ENCODE measurements around the gene ZGRF1. TPM values are rescaled to one million over a fixed set of nuclear protein-coding genes. Genes with fewer than 3 reads are reported as not detected.
A peak's percentile ranks its signal among the peaks of the same experiment; 100 is the strongest.
"Not testable (repeated sequence)": the region's sequence is repeated elsewhere in the genome, so short reads cannot be mapped to it uniquely, and the experiment has no call there.

The ZGRF1 gene
- total RNA-seq, 1 donor from 2014 or later = 4.2 TPM

GRCh38 chr4:112642526-112642925, 5.8 kb upstream of the ZGRF1 start:
- no peak for DNase-seq (ENCODE audit: low read depth in 2 of 2)

GRCh38 chr4:112637552-112637866, 800 bp upstream of the ZGRF1 start:
- DNase-seq (ENCODE audit: low read depth in 2 of 2) = no peak

DNA sequence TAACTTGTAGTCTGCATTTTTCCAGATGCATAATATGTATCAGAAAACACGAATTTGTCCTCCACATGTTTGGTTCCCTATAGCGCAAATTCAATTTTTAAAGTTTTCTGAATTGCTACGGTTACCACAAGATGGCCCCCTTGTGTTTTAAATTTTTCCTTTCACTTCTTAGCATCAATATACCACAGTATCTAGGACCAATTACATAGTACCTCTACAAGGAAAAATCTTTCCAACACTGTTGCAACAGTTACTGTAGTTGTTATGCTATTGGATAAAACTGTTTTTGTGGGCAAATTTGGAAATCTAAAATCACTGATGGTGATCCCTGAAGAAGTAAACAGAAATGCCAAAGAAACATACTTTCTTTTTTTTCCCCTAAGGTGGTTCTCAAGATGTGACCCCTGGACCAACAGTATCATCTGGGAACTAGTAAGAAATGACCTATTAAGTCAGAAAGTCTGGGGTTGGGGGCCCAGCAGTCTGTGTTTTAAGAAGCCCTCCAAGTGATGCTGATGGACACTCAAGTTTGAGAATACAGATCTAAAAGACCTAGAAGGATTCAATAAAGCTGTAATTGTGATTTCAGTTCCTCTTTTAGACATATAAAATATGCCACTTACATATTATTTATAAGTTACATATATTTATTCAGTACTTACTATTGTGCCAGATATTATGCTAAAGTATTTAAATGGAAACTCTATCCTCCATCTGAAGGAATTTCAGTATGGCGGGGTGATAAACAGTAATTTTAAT, 3.1 kb downstream of the ZGRF1 start:
- peak; percentile 34 to 54 for DNase-seq (ENCODE audit: low read depth in 2 of 2)

DNA sequence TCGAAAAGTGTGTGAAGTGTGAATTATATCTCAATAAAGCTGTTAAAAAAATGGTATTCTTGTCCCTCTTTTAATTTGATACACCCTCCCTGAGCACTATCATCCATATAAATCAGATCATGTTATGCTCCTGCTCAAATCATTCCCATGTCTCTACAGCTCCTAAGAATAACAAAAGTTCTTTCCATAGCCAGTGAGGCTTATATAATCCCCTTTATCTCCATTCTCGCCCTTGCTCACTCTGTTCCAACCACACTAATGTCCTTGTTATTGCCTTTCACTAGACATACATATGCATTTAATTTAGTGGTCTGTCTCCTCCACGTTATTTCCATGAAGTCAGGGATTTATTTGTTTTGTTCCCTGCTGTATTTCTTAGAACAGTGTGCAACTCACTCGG, 10.5 kb downstream of the ZGRF1 start:
- DNase-seq (ENCODE audit: low read depth in 2 of 2) = no peak

DNA sequence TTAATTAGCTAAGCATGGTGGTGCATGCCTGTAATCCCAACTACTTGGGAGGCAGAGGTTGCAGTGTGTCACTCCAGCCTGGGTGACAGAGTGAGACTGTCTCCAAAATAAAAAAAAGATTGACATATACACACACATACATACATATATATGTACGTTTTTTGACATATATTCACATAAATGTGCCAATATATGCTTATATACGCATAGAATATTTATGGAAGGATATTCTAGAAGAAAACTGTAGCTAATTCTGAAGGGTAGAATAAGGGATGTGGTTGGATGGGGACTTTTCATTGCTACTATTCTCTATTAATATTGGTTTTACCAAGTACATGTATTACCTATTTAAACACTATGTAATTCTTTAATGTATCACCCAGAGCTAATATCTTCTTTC, 19.7 kb downstream of the ZGRF1 start:
- DNase-seq (ENCODE audit: low read depth in 2 of 2) = no peak

- not testable (repeated sequence) for DNase-seq (ENCODE audit: low read depth in 2 of 2)
Observed at GRCh38 chr4:112612814-112613213, 23.9 kb downstream of the ZGRF1 start.

DNA sequence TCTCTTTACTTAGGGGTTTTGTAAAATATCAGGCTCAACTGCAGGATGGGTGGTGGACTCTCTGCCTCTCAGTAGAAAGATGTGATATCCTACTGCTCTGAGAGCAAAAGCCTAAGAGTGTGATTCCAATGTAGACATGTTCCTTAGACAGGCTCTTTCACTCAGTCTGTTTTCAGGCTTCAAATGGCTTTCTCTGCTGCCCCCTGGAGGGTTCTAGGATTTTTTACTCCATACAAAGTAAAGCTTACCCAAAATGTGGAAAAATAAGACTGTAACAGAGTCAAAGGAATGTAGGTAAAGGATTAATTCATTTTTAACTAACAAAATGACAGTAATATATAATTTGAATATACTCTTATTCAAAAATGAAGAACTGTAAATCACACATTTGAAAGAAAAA, 32.1 kb downstream of the ZGRF1 start:
- DNase-seq (ENCODE audit: low read depth in 2 of 2) = peak; percentile 60 to 64

- no peak for DNase-seq (ENCODE audit: low read depth in 2 of 2)
Observed at GRCh38 chr4:112594993-112595392, 41.7 kb downstream of the ZGRF1 start.

- DNase-seq (ENCODE audit: low read depth in 2 of 2) = no peak
Observed at GRCh38 chr4:112593438-112594133, 43.1 kb downstream of the ZGRF1 start.

GRCh38 chr4:112592717-112593116, 44.0 kb downstream of the ZGRF1 start:
- DNase-seq (ENCODE audit: low read depth in 2 of 2) = no peak

- no peak for DNase-seq (ENCODE audit: low read depth in 2 of 2)
Observed at GRCh38 chr4:112591593-112591992, 45.1 kb downstream of the ZGRF1 start.

DNA sequence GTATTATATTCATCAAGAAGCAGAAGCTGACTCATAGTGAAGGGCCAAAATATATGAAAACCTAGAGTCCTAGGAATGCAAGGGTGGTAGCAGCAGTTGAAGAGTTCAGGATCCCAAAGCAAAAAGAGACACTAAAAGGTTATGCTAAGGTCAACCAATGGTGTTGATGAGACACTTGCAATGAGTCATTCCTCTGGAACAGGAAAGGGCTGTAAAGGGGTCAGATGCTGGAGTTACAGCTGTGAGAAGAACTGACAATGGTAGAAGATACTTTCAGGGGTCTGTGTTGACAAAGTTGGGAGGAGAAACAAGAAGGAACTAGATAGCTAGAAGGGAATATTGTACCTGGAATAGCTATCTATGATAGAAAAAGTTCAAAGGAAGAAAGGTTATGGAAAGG, 47.5 kb downstream of the ZGRF1 start:
- peak; percentile 14 to 56 for DNase-seq (ENCODE audit: low read depth in 2 of 2)

- DNase-seq (ENCODE audit: low read depth in 2 of 2) = no peak
Observed at GRCh38 chr4:112585977-112586736, 50.6 kb downstream of the ZGRF1 start.

DNA sequence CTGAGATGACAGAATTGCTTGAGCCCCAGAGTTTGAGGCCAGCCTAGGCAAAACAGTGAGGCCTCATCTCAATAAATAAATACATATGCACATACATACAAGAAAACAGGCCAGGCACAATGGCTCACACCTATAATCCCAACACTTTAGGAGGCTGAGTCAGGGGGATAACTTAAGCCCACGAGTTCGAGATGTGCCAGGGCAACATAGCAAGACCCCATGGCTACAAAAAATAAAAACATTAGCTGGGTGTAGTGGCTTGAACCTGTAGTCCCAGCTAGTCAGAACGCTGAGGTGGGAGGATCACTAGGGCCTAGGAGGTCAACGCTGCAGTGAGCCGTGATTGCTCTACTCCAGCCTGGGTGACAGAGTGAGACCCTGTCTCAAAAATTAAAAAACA, 69.2 kb downstream of the ZGRF1 start:
- no peak for DNase-seq (ENCODE audit: low read depth in 2 of 2)

DNA sequence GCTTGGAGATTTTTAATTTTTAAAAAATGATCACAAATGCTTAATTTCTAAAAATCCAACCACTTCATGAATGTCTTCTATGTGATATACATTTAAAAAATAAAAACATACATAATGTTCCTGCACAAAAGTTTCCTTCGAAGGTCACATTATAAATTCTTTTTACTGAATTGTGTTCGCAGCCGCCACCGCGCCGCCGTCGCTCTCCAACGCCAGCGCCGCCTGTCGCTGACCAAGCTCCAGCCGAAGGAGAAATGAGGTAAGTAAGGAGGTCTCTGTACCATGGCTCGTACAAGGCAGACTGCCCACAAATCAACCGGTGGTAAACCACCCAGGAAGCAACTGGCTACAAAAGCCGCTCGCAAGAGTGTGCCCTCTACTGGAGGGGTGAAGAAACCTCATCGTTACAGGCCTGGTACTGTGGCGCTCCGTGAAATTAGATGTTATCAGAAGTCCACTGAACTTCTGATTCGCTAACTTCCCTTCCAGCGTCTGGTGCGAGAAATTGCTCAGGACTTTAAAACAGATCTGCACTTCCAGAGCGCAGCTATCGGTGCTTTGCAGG, 71.9 kb downstream of the ZGRF1 start:
- no peak for DNase-seq (ENCODE audit: low read depth in 2 of 2)

DNA sequence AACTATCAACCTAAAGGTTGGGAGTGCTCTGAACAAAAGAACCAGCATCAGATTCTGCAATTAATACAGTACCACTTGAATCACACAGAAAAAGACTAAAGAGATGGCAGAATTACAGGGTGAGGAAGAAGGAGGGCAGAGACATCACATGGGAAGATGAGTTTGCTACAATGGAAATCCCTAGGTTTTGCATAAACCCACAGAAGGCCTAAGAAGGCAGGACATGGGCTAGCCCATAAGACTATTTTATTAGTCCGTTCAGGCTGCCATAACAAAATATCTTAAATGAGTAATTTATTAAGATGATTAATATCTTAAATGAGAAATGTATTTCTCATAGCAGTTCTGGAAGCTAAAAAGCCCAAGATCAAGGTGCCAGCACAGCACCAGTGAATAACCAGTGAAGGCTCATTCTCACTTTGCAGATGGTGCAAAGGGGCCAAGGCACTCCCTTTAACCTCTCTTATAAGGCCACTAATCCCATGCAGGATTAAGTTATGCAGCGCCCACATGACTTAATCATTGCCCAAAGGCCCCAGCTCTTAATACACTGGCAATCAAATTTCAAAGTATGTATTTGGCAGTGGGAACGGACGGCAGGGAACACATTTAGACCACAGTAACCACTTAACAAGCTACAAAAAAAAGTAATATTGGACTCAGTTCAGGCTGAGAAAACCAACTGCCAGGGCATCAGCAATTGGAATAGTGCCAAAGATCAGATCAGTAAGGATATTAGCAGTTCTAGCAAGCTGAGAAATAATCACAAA, 73.1 kb downstream of the ZGRF1 start:
- no peak for DNase-seq (ENCODE audit: low read depth in 2 of 2)

DNA sequence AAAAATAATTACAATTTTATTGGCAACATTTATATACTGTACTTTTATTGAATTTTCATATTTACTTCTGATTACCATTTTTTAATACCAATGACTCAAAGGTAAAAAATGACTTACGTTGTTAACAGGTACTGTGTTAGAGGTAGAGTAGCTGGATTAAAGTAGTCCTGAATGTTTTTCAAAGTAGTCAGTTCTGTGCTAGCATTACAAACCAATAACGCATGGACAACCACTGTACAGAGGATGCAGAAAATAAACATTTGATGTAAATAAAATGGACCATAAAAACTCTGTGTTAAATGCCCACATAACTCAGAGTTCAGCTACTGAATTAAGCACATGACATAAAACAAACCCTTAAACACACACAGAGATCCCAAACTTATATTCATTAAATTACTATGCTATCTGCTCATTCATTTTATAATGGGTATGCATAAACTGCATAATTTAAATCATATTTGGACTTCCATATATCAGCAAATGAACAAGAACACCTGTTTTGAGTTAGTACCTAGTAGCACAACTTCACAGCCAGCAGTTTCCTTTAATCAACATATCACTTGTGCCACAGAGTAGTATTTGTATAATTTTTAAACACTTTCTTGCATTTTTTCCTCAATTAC, 74.3 kb downstream of the ZGRF1 start:
- no peak for DNase-seq (ENCODE audit: low read depth in 2 of 2)

DNA sequence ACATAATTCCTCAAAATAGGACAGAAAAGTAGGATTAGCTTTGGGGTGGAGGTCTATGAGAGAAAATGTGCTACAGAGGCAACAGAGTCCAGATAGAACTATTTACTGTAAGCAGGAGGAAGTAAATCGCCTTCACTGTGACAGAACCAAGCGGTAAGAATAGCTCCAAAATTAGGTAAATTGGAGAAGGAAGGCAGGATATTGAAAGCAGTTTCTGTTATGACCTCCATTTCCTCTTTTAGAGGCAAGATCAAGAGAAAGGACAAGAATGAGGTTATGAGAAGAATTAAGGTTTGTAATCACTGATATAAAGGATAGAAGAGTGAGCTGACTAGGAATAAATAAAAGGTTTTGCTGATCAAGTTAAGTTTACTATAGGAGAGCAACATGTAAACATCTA, 76.6 kb downstream of the ZGRF1 start:
- no peak for DNase-seq (ENCODE audit: low read depth in 2 of 2)

DNA sequence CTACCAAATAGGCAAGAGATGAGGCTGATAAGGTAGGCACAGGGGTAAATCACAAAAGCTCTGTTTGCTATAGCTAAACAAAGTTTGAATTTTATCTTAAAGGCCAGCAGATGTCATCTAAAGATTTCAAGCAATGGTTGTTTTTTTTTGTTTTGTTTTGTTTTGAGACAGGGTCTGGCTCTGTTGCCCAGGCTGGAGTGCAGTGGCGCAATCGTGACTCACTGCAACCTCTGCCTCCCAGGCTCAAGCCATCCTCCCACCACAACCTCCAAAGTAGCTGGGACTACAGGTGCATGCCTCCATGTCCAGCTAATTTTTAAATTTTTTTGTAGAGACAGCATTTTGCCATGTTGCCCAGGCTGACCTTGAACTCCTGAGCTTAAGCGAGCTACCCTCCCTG, 77.7 kb downstream of the ZGRF1 start:
- no peak for DNase-seq (ENCODE audit: low read depth in 2 of 2)

GRCh38 chr4:112557676-112558411, 78.9 kb downstream of the ZGRF1 start:
- no peak for DNase-seq (ENCODE audit: low read depth in 2 of 2)

All from lung microvascular endothelial cell (primary cell).